GM12874 (cell line): ENCODE measurements around the gene DUOXA2.

ENCODE experiments used
- TF ChIP-seq, protein P1 (sequence below): IDR thresholded peaks from 2 replicates; pipeline ENCODE4 v1.5.1; 2011; ENCODE audit warnings: low read depth, mild to moderate bottlenecking, control low read depth, low read length, moderate library complexity; ENCODE audit not compliant: insufficient read depth

DUOXA2 gene

GRCh38 chr15:45130291-45131000 lies 16.3 kb downstream of the DUOXA2 start:
- TF ChIP-seq, protein P1, sequence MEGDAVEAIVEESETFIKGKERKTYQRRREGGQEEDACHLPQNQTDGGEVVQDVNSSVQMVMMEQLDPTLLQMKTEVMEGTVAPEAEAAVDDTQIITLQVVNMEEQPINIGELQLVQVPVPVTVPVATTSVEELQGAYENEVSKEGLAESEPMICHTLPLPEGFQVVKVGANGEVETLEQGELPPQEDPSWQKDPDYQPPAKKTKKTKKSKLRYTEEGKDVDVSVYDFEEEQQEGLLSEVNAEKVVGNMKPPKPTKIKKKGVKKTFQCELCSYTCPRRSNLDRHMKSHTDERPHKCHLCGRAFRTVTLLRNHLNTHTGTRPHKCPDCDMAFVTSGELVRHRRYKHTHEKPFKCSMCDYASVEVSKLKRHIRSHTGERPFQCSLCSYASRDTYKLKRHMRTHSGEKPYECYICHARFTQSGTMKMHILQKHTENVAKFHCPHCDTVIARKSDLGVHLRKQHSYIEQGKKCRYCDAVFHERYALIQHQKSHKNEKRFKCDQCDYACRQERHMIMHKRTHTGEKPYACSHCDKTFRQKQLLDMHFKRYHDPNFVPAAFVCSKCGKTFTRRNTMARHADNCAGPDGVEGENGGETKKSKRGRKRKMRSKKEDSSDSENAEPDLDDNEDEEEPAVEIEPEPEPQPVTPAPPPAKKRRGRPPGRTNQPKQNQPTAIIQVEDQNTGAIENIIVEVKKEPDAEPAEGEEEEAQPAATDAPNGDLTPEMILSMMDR = no peak

GRCh38 chr15:45131510-45131909 lies 17.4 kb downstream of the DUOXA2 start:
- TF ChIP-seq, protein P1 = no peak

- TF ChIP-seq, protein P1 = no peak
These were observed 18.9 kb downstream of the DUOXA2 start for GRCh38 chr15:45132844-45133560.

GRCh38 chr15:45133561-45133920 lies 19.4 kb downstream of the DUOXA2 start:
- TF ChIP-seq, protein P1 = no peak

GRCh38 chr15:45134046-45134445 lies 19.9 kb downstream of the DUOXA2 start:
- TF ChIP-seq, protein P1 = no peak

GRCh38 chr15:45134682-45135604 lies 20.8 kb downstream of the DUOXA2 start:
- TF ChIP-seq, protein P1 = no peak

GRCh38 chr15:45136378-45136764 lies 22.2 kb downstream of the DUOXA2 start:
- TF ChIP-seq, protein P1 = peak; percentile 34; the same call in 1 of the 2 replicates
